ENCODE results near the gene TRMT1.

GRCh38 chr19:13068085-13068846, 48.3 kb downstream of the TRMT1 start:
- TF ChIP-seq POLR2A (IDR thresholded peaks at IDR 0.05) = no peak
- TF ChIP-seq CTCF (IDR thresholded peaks at IDR 0.05) = no peak
